ENCODE measurements around the gene PDGFD. TPM values are rescaled to one million over a fixed set of nuclear protein-coding genes. Genes with fewer than 3 reads are reported as not detected.

Gene PDGFD
- total RNA-seq, 2 experiments from 2014 or later, result 0.11 to 0.13 TPM

DNA sequence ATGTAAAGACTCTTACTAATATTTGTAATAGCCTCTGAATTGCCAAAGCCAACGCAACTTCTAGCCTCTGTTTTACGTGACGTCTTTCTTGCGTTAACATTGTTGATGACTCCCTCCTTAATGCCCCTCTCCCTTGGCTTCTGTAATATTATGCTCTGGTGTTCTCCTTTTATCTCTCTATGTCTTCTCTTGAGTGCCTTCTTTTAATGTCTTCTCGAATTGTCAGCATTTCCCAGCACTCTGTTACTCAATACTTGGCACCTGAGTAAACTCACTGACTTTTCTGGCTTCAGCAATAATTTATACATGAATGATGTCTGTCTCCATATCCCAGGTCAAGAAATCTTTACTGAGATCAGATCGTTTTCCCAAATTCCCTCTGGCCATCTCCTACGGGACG is 196.0 kb downstream of the PDGFD start:
- CTCF ChIA-PET, result no interaction called here
- POLR2A ChIA-PET, result no interaction called here

DNA sequence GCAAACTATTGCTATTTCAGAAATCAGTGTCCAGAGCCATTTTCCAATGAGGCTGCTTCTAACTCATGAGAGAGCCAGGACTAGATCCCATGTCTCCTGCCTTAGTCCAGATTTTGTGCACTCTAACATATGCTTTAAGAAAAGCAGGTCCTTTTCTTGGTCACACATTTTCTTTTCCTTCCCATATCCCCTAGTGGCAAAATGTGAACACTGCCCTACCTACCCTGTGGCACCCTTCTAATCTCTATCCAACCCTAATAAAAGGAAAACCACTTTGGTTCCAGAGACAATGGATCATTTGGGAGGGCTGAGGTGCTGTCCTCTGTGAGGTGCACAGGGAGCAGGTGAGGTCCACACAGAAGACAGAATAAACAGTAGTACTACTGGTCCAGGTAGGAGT is 199.6 kb downstream of the PDGFD start:
- ChIA-PET POLR2A (no interaction called here), CTCF (no interaction called here)

DNA sequence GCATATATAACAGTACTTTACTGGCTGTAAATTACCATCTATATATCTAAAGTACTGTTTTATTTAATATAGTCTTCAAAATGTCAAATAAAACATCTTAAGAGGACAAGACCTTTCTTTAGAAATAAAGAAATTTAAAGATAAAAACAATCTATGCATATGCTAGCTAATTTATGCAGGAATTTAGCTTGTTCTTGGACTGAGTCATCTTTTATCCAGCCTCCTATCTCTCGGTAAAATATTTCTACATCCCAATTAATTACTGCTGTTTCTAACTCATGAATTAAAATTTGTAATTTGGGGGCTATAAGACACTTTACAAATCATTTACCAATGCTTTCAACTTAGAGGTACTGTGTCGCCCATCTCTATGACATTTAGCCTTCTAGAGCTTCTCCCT is 200.3 kb downstream of the PDGFD start:
- ChIA-PET CTCF (no interaction called here), POLR2A (interaction anchor here (1.1 kb wide), 1 partner anchor 308 kb away, joined by 8 read pairs; no protein-coding TSS in a partner anchor)

DNA sequence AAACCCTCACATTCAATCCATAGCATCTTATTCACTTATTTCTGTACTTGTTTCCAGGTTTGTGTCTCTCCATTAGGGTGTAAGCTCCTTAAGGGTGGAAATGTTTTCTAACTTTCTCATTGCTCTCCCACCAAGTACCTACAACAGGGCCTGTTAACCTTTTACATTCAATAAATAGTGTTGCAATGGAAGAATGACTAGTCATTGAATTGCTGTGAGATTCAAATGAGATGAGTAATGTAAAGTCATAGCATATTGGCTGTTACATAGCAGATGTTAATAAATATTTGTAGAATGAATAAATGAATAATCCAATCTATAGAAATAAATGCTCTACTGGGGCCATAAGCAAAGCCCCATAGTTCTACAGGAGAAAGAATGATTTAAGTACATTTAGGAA is 202.9 kb downstream of the PDGFD start:
- ChIA-PET CTCF (no interaction called here), POLR2A (no interaction called here)

DNA sequence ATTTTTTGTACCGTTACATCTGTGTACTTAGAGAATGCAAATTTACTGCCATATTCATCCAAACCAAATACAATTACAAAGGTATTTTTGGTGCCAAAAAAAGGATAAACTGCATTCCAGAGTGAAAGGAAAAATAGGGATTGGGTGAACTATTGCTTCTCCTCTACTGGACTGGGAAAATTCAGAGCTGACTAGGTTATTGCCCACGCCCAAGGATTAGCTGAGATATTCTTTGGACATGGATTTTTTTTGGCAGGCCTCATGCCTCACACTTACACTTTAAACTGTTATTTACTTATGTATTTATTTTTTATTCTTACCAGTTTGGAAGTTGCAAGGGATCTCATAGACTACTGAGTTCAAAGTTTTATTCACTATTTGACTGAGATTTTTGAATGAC is 203.8 kb downstream of the PDGFD start:
- POLR2A ChIA-PET, result no interaction called here
- CTCF ChIA-PET, result no interaction called here

DNA sequence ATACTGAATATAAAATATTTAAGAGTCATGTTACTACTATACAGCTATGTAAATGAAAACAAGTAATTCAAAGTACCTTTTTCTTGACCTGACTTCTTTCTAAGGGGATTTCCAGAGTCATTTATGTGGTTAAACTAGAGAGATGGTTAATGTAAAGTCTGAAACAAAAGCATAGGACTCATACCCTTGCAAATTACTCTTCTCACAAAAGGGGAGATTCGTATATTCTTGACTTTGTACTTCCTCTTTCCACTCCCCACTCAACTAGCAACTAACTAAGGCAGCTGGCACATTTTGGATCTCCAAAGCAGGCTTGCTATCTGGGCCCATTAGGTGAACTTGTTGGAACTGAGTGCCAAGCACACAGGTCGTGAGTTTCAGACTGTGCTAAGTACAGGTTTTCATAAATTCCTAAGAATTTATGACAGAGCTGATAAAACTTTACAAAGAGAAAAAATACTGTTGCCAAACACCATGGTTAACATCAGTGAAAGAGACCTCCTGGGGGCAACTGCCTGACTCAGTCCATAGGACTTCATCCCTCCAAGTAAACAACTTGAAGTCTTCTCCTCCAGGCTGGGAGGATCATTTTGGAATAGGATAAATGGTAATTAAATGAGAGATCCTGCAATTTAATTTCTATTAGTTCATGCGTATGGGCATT is 204.5 kb downstream of the PDGFD start:
- ChIA-PET CTCF (no interaction called here), POLR2A (no interaction called here)

DNA sequence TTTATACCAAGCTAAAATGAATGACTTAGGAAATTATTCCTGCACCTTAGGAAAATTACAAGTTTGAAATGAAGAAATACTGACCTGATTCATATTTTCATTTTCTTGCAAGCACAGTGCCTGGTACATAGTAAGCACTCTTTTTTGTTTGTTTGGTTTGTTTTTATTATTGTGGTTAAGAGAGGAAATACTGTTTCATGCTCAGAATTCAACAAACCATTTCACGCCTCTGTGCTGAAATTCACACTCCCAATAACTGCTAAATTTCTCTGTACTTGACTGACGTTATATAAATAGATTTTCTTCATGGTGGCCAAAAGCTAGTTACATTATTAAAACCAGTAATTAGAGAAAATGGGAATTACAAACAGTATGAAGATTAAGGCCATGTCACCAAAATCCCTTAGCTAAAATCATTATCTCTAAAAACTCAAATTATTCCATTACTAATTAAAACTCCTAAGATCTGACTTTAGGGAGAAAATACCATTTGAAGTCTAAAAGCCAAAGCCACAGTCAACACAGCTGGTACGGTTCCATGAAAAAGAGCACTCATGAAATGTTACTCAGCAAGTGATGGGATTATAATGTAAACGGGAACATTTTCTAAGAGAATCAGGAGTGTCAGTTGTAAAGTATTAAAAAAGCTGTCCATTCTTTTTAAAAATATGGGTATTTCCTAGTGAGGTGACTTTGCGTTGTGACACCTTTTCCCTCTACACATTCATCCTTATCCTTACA is 205.3 kb downstream of the PDGFD start:
- ChIA-PET POLR2A (no interaction called here), CTCF (no interaction called here)

DNA sequence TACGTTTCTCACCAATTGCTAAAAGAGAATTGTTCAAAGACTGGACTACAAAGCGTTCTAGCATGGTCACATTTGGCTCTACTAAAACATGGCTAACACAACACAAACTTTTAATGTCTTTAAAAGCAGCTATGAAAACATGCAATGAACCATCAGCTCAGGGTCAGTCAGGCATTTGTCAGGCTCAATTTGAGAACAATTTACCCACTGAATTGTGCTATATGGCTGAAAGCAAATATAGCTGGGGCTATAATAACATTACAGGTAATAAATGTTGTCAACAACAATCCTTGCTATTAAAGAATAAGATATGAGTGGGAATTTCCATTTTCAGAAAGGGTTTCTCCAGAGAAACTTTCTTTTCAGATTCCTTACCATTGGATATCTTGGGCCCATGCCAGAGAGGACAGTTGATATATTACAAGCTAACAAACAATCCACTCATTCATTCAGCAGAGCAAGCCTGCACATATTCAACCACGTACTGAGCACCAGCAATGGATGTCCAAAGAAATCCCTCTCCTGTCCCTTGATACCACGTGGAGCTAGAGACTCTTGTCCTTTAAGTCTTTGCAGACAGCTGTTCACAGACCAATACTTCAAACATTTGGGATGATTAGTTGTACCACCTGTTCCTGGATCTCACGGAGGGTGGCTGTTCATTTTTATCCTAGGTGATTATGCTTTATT is 210.0 kb downstream of the PDGFD start:
- ChIA-PET CTCF (interaction anchor here (1.2 kb wide), 1 partner anchor 9 kb away, joined by 3 read pairs; no protein-coding TSS in a partner anchor), POLR2A (no interaction called here)

DNA sequence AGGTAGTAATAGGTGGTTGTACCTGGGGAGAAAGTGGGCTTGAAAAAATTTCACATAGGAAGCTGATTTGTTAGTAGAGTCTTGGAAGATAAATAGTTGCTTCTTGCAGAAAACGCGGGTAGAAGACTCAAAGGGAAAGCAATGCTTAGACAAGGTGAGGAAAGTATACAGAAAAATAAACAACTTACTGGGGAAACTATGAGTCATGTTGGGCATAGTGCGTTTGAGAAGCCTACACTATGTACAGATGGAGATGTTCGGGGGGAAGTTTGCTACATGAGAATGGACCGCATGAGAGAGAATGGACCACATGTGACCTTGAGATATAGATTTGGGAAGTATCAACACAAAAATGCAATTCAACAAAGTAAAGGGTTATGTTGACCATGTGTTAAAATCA is 214.2 kb downstream of the PDGFD start:
- ChIA-PET POLR2A (no interaction called here), CTCF (no interaction called here)

DNA sequence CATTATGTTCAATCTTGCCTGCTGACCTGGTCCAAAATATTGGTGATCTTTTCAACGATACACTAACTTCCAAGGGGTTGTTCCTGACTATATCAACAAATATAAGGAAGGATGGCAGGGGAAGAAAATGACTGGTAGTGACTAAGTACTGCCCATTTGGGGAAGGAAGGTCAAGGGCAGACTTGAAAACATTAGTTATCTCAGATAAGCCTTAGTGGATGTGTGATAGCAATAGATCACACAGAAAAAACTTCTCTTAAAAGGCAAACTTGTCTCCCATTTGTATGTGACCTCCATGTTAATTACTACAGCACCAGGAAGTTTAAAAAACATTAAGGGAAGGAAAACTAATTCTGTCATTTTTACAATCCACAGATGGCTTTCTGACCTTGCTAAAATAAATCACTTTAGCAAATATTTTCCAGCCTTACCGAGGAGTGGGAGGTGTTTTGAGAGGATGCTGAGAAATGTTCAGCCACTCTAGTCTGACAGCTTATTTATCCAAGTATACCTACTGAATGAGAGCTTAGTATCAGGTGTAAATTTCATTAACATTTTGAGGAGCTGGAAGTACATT is 215.7 kb downstream of the PDGFD start:
- ChIA-PET POLR2A (no interaction called here), CTCF (no interaction called here)

DNA sequence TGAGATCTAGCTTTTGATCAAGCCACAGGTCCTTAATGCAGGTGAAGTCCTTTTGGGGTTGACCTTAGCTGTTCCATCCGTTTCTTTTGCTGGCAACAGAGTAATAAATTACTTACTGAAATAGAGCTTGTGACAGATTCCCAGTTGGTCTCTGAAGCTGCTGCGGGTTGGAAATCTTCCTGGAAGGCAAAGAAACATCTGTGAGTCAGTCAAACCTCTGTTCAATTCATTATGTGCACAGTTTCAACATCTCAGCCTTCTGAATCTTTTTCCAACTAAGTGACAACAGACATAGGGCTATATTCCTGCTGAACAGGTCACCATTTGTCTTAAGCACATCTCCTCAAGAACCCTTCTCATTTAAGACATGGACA is 216.4 kb downstream of the PDGFD start:
- ChIA-PET CTCF (no interaction called here), POLR2A (no interaction called here)

DNA sequence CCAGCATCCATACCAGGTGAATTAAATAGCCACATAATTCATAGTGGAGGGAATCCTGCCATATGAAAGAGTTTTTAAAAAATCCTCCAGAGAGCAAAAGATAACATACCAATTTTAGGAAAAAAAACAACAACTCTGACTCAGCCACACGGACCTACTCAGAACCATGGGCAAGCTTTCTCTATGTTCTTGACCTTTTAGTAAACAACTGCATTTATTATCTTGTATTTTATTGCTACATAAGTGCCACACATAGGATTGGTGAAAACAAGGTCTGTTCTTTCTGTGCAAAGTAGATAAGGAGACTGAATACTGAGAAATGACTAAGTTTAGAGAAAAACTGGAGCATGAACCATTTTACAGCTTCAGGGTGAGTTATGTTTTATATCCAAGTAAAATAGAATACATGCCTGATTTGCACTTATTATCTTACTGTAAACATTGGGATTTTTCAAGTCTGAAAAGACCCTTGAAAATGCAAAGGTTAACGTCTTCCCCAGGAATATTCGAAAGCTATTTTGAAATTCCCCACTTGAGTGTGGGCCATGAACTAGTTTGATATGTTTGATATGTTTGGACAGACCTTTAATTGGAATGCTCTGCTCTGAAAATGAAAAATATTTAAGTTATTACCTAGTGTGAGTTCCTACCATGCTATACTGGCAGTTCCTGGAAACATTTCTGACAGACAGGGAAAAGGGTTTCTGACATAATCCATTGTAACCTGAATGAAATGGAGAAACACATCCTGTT is 217.0 kb downstream of the PDGFD start:
- POLR2A ChIA-PET, result no interaction called here
- CTCF ChIA-PET, result no interaction called here

DNA sequence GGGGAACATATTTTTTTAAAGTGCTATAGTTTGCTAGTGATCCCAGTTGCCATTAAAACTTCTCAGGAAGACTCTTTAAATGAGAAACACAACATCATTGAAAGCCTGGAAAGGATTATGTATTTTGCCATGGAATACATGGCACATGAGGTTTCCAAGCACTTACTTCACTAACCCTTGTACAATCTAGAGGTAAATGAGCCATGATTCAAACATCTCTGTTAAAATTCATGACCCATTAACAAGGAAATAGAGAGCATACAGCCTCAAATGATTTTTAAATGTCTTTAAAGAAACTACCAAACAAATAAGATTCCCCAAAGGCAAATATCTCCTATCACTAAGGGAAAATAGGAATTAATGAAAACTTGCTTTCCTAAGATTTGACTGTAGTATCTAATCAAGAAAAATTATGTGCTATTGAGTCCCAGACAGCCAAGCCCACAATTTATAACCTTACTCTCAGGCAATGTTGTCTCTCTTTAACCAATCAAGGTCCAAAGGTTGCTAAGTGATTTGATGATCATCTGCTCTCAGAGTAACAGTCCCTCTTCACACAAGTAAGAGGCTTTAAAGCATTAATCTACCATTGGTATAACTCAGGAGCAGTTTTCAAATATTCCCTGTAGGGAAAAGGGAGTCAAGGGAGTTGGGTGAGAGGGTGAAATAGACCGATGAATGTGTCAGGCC is 219.6 kb downstream of the PDGFD start:
- CTCF ChIA-PET, result no interaction called here
- POLR2A ChIA-PET, result no interaction called here

DNA sequence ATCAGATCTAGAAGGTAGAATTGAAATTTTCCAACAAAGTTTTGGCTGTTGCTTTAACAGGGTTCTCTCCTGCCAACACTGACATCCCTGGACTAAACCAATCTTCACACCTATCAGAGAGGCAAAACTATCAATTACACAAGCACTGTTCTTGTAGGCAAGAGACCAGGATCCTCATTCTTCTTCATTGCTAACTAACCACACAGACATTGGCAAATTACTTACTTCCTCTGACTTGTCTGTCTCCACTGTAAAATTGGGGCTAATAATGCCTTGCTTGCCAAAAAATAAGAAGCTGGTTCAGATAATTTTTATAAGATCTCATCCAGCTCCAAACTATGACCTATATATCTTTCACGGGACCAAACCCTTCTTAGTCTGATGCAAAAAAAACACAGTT is 221.3 kb downstream of the PDGFD start:
- ChIA-PET CTCF (no interaction called here), POLR2A (no interaction called here)

DNA sequence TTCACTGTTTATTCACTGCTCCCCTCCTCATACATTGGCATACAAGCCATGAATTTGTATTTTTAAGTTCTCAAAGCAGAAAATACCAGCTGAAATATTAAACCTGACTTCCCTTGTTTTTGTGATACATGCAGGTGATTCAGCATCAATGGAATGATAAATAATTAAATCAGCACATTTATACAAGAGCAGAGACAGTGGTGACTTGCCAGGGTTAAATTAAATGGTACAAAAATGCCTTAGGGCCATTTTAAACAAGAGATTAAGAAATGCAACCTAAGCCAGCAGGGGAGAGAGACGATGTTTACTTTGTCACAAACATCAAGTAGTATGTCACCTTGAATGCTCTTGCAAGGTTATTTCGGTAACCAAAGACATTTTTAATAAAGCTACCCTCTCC is 223.4 kb downstream of the PDGFD start:
- CTCF ChIA-PET, result no interaction called here
- POLR2A ChIA-PET, result no interaction called here

DNA sequence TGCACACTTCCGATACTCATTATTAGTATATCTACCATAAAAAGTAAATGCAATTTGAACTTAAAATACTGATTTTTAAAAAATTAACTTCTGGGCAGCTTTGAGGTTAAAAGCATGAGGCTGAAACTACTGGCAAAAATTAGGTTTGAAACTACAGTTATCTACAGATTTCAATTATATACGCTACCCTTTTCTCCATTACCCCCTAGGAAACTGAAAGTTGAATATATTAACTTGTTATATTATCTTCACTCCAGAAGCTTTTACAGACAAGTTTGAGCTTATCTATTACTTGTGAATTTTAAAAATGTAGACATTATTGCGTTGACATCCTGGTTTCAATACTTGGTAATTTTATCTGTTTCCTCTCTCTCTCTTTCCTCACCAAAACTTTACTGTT is 224.3 kb downstream of the PDGFD start:
- POLR2A ChIA-PET, result no interaction called here
- CTCF ChIA-PET, result no interaction called here

DNA sequence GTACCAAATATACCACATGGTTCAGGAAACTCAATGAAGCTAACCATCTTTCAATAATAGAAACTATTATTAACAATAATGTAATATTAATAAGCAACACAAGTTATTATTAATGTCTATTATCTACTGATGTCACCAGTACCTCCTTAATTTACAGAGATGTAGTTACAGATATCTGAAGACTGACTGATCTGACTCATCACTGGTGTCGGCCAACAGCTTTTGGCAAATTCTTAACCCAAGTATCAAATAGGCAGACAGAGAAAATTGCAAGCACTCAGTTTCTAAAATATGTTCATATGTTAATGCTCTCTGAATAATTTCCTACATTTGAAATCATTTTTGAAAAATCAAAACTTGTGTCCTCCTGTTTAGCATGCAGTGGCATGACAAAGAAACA is 227.9 kb downstream of the PDGFD start:
- ChIA-PET CTCF (interaction anchor here (1.0 kb wide), 1 partner anchor 28 kb away, joined by 3 read pairs; no protein-coding TSS in a partner anchor), POLR2A (no interaction called here)

DNA sequence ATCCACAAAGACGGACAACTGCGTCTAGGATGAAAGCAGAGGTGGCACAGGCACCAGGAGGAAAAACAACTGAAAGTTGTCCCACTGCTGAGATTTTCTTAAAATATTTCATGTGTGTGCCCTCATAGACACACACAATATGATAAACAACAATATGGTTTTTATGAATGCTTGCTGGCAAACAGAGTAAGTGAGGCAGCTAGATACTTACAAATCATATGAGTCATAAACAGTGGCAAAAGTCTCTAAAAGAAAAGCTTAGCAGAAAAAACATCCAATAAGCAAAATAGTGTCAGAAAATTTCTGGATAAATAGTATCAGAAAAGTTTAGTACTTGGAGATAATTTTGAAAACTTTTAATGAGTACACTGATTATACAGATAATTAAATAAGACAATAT is 228.7 kb downstream of the PDGFD start:
- ChIA-PET POLR2A (no interaction called here), CTCF (interaction anchor here (1.0 kb wide), 1 partner anchor 27 kb away, joined by 3 read pairs; no protein-coding TSS in a partner anchor)

DNA sequence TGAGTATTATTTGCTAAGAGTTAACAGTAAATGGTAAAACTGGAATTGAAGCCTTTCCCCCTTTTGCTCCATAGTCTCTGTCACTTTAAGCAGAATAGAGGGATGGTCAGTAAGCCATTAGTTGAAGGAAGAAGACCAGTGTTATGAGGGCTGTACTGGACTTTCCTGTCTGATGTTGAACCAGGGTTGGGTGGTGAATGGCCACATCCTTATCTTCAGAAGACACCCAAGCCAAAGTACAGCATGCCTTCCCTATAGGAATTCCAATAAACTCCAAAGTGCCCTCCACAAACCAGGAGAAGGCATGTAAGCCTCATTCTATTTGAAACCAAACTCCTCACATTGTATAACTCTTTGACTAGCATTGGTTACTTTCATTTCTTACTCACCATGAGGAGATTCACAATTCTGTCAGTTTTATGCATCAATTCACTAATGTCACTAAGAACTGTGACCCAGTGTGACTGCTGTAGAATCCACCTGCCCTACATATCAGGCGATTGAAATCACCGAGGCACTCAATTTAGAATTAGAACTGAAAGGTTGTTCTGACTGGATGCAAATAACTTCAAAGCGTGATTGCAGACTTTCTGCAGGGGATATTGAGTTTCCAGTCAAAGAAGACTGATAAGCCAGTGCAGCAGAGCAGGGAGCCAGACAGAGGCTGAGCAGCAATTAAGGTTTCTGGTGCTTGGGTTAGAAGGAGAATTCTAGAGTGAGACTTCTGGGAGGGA is 234.6 kb downstream of the PDGFD start:
- CTCF ChIA-PET, result no interaction called here
- POLR2A ChIA-PET, result no interaction called here

All from activated CD8-positive, alpha-beta memory T cell treated with anti-CD3 and anti-CD28 coated beads for 36 hours (primary cell).